Lower lobe of right lung (tissue), 2 donors: Measurements from ENCODE around the gene TIPIN. TPM values are rescaled to one million over a fixed set of nuclear protein-coding genes. Genes with fewer than 3 reads are reported as not detected.
"Not testable (repeated sequence)": the region's sequence is repeated elsewhere in the genome, so short reads cannot be mapped to it uniquely, and the experiment has no call there.

ENCODE experiments used
- ATAC-seq, 2 donors: fragments of 200-7000 bp; cut with Tn5 transposase; one replicate each; pipeline ENCODE4 v1.9.1; 2020 to 2022; ENCODE audit warnings: mild to moderate bottlenecking in 2 of 2, moderate library complexity in 2 of 2
- DNase-seq: peaks from one replicate; pipeline ENCODE4 v3.0.0-alpha.2; 2020
- H3K27ac ChIP-seq: fragments of 200-600 bp; one replicate; pipeline ENCODE4 v1.8.0; 2022
- H3K27me3 ChIP-seq: fragments of 200-600 bp; one replicate; pipeline ENCODE4 v1.8.0; 2022; ENCODE audit warnings: low read depth
- H3K36me3 ChIP-seq: fragments of 200-600 bp; one replicate; pipeline ENCODE4 v1.8.0; 2022; ENCODE audit warnings: mild to moderate bottlenecking
- H3K4me1 ChIP-seq: fragments of 200-600 bp; one replicate; pipeline ENCODE4 v1.8.0; 2022
- H3K4me3 ChIP-seq: fragments of 200-600 bp; one replicate; pipeline ENCODE4 v1.8.0; 2022; ENCODE audit warnings: mild to moderate bottlenecking
- H3K9me3 ChIP-seq: fragments of 200-600 bp; one replicate; pipeline ENCODE4 v1.8.0; 2022
- CTCF ChIP-seq: fragments of 200-600 bp; IDR thresholded peaks from one replicate; pipeline ENCODE4 v1.8.0; 2022; ENCODE audit warnings: antibody characterized with exemption, mild to moderate bottlenecking
- intact Hi-C: fragments of 100-400 bp; cut with DNase I; formaldehyde crosslinking; loops from one replicate; pipeline ENCODE4 v1.11.0; 2022
- total RNA-seq: library from RNA; stranded (reverse); fragmentation: NEBNext Ultra II Directional; extraction: Animal tissue kit (Norgen Biotek cat#: 25700); gene quantifications from one replicate; pipeline ENCODE4 v1.2.1, GENCODE V29; 2021
- donor health status: DM: no; HTN: yes; CAD: no; lungs with severe emphysema.

The TIPIN gene
- total RNA-seq, 1 donor from 2014 or later: 6.9 TPM

GRCh38 chr15:66359740-66360139 is 3.3 kb upstream of the TIPIN start:
- DNase-seq: no peak

GRCh38 chr15:66356077-66356358 is 467 bp downstream of the TIPIN start:
- peak overlapping the region; percentile 66 for H3K27ac ChIP-seq

More at GRCh38 chr15:66359740-66360139, 3.3 kb upstream of the TIPIN start:
- no peaks in the 10 kb centered on the region for H3K27me3 ChIP-seq
- ATAC-seq: no peak
- no peak overlapping the region for H3K4me3 ChIP-seq
- intact Hi-C loops: no loop called here
- no peaks in the 10 kb centered on the region for H3K9me3 ChIP-seq
- peaks cover 12% of the 10 kb centered on the region for H3K4me1 ChIP-seq
- no peaks in the 10 kb centered on the region for H3K36me3 ChIP-seq
- no peak overlapping the region for H3K27ac ChIP-seq
- no peak for TF ChIP-seq CTCF

GRCh38 chr15:66348530-66348929 is 8.0 kb downstream of the TIPIN start:
- H3K4me1 ChIP-seq, DNase-seq, H3K27ac ChIP-seq, ATAC-seq, H3K9me3 ChIP-seq, H3K4me3 ChIP-seq, H3K27me3 ChIP-seq, intact Hi-C loops: not testable (repeated sequence)
- peaks cover 33% of the 10 kb centered on the region for H3K36me3 ChIP-seq

More at GRCh38 chr15:66356077-66356358, 467 bp downstream of the TIPIN start:
- H3K4me3 ChIP-seq: peak overlapping the region; percentile 65
- intact Hi-C loops: no loop called here
- no peak for TF ChIP-seq CTCF
- ATAC-seq (no peak), DNase-seq (no peak)
- H3K27me3 ChIP-seq: no peaks in the 10 kb centered on the region
- no peaks in the 10 kb centered on the region for H3K9me3 ChIP-seq
- peaks cover 12% of the 10 kb centered on the region for H3K4me1 ChIP-seq
- peaks cover 11% of the 10 kb centered on the region for H3K36me3 ChIP-seq

GRCh38 chr15:66328771-66329170 is 27.7 kb downstream of the TIPIN start:
- no peaks in the 10 kb centered on the region for H3K9me3 ChIP-seq
- H3K27me3 ChIP-seq: no peaks in the 10 kb centered on the region
- DNase-seq (no peak), ATAC-seq (no peak)
- no peaks in the 10 kb centered on the region for H3K4me1 ChIP-seq
- H3K4me3 ChIP-seq: no peak overlapping the region
- intact Hi-C loops: no loop called here
- H3K27ac ChIP-seq: no peak overlapping the region
- TF ChIP-seq CTCF: no peak
- peaks cover 100% of the 10 kb centered on the region for H3K36me3 ChIP-seq

GRCh38 chr15:66327736-66328135 is 28.7 kb downstream of the TIPIN start:
- Histone ChIP-seq H3K27me3 (no peaks in the 10 kb centered on the region), H3K9me3 (no peaks in the 10 kb centered on the region), H3K4me1 (no peaks in the 10 kb centered on the region), H3K36me3 (peaks cover 100% of the 10 kb centered on the region), H3K4me3 (no peak overlapping the region), H3K27ac (no peak overlapping the region)
- intact Hi-C loops: no loop called here
- no peak for TF ChIP-seq CTCF
- no peak for ATAC-seq
- no peak for DNase-seq

GRCh38 chr15:66326051-66326450 is 30.4 kb downstream of the TIPIN start:
- Histone ChIP-seq H3K4me1 (no peaks in the 10 kb centered on the region), H3K4me3 (no peak overlapping the region), H3K27me3 (no peaks in the 10 kb centered on the region), H3K9me3 (no peaks in the 10 kb centered on the region), H3K27ac (no peak overlapping the region), H3K36me3 (peaks cover 100% of the 10 kb centered on the region)
- DNase-seq: no peak
- intact Hi-C loops: no loop called here
- TF ChIP-seq CTCF: no peak
- no peak for ATAC-seq
